GM18873 (cell line): Measurements from ENCODE around the gene ATCAY.
"Not testable (repeated sequence)": the region's sequence is repeated elsewhere in the genome, so short reads cannot be mapped to it uniquely, and the experiment has no call there.

ENCODE experiments used
- ATAC-seq: cut with Tn5 transposase; IDR thresholded peaks from one replicate; pipeline ENCODE4 v1.9.1; 2021; ENCODE audit warnings: mild to moderate bottlenecking, moderate library complexity, moderate number of reproducible peaks; ENCODE audit not compliant: unreplicated experiment, low FRiP score

ATCAY gene

DNA sequence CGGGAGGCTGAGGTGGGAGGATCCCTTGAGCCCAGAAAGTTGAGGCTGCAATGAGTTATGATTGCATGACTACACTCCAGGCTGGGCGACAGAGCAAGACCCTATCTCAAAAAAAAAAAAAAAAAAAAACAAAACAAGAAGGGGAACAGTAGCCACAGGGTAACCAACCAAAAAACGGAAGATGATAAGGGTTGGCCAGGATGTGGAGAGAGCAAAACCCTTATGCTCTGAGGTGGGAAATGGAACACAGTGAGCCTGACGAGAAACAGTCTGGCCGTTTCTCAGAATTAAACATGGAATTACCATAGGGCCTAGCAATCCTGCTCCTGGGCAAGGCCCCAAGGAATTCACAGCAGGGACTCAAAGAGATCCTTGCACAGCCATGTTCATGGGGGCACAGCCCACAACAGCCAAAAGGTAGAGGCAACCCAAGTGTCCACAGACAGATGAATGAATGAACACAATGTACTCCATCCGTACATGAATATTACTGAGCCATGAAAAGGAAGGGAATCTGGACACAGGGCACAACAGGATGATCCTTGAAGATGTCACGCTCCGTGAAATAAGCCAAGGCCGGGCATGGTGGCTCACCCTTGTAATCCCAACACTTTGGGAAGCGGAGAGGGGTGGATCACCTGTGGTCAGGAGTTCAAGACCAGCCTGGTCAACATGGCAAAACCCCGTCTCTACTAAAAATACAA lies 63.7 kb downstream of the ATCAY start:
- ATAC-seq: no peak

DNA sequence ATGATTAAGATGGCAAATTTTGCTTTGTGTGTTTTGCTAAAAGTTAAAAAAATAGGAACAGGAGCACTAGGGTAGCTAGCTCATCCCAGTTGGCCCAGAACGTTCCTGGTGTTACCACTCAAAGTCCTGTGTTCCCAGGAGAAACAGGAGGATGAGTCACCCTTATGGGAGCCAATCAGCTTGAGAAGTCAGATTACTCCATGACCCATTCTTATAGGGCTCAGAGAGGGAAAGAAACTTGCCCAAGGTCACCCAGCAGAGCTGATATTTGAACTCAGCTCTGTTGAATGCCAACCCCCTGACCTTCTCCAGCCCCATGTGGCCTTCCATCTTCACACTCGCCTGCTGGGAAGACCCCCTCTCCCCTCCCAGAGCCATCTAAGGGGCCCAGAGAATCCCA lies 65.4 kb downstream of the ATCAY start:
- ATAC-seq: no peak

DNA sequence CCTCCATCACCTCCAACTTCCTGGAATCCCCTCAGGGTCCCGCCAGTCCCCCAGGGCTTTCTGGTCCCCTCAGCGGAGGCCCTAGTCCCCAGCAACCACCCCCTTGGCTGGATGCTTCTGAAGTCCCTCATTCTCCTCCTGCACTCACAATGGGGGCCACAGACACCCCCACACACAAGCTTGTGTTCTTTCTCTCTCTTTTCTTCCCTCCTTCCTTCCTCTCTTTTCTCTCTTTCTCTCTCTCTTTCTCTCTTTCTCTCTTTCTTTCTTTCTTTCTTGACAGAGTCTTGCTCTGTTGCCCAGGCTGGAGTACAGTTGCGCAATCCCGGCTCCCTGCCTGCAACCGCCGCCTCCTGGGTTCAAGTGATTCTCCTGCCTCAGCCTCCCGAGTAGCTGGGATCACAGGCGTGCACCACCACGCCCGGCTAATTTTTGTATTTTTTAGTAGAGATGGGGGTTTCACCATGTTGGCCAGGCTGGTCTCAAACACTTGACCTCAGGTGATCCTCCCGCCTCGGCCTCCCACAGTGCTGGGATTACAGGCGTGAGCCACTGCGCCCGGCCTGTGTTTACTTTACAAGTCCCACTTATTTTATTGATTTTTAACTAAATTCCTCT lies 66.9 kb downstream of the ATCAY start:
- not testable (repeated sequence) for ATAC-seq

DNA sequence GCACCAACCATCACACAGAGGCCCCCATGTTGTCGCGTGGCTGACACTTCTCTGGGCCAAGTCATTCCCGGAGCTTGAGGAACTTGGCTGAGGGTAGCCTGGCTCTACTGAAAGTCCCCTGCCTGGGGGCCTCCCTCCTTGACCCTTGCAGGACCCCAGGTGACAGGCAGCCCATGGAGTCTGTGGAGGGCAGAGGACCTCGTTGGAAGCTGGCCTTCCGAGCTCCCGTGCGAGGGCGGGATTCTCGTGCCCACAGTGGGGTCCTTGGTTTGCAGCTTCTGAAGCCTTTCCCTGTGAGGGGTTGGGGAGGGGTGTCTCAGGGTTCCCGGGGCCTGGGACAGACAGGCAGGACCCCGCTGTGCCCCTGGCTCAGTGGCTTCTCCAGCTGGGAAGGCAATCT lies 68.8 kb downstream of the ATCAY start:
- ATAC-seq: no peak

DNA sequence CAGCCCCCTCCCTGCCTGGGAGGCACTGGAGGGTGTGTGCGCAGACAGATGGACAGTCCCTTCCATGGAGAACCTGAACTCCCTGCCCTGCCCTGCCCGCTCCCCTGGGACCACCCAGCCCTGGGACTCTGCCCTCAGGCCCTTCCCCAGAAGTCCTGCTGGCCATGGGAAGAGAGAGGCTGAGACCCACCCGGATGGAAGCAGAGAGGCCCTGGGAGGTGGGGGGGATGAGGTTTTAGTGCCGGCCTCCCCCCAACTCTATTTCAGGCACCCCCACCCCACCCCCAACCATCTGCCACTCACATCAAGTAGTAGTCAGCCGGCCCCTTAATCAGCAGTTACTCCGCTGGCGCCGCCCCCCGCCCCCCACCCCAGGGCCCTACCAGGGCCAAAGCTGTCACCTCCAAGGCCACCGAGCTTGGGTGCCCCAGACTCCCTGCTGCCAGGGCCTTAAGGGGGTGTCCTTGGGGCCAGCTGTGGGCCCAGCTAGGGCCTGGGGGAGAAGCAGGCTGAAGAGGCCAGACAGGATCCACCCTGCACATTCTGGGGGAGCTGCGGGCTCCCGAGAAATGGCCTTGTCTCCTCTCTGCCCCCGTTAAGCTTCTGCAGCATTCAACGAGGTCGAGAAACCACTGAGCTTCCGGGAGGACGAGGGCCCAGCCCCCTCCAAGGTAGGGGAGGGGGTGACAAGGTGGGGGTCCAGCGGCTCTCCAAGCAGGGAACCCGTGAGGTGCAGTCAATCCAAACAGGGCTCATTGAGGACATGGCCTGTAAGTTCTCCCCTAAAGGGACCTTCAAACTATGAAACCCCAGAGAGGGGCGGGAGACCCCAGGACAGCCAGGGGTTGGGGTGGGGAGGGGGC lies 69.7 kb downstream of the ATCAY start:
- no peak for ATAC-seq

DNA sequence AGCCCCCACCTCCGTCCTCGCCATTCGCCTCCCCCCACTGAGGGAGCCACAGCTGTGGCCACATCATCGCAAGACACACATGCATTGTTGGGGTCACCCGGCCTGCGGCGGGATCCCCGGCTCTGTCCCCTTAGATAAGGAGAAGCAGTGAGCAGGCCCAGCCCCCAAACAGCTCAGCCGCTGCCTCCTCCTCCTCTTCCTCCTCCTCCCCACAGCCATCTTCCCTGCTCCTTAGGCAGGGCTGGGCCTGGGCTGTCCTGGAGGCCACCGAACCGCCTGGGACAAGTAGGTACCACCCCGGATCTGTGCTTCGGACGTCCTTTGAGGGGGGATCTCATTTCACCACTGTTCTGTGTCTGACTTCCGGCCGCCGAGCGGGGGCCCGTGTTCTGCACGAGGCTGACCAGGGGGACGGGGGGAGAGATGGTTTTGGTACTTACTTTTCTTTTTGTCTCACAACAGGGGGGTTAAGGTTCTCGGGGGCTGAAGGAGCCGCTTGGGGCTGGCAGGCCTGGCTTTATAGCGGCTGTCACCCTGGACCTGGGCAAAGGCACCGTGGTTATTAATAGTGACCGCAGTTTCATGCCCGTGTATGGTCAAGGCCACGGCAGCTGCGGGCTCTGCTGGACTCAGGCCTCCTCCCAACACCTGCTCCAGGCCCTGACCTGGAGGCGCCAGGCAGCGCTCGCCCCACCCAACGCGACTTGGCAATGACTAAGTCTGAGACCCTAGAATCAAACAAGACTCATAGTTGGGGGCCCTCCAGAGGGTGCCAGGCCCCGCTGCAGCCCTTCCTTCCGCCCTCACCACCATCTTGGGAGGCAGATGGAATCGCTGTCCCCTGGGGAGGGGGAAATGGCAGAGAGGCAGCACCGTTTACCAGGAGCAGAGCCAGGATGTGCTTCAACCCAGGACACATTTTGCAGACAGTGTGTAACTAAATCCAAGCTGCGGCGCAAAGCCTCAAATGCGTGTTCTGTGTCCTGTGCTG lies 70.7 kb downstream of the ATCAY start:
- ATAC-seq: no peak

DNA sequence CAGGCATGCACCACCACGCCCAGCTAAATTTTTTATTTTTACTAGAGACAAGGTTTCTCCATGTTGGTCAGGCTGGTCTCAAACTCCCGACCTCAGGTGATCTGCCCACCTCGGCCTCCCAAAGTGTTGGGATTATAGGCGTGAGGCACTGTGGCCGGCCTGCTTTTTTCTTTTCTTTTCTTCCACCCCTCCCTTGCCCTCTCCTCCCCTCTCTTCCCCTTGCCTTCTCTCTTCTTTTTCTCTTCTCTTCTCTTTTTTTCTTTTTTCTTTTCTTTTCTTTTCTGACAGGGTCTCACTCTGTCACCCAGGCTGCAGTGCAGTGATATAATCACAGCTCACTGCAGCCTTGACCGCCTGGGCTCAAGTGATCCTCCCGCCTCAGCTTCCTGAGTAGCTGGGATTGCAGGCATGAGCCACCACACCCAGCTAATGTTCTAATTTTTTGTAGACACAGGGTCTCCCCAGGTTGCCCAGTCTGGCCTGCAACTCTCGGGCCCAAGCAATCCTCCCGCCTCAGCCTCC lies 72.3 kb downstream of the ATCAY start:
- ATAC-seq: not testable (repeated sequence)

DNA sequence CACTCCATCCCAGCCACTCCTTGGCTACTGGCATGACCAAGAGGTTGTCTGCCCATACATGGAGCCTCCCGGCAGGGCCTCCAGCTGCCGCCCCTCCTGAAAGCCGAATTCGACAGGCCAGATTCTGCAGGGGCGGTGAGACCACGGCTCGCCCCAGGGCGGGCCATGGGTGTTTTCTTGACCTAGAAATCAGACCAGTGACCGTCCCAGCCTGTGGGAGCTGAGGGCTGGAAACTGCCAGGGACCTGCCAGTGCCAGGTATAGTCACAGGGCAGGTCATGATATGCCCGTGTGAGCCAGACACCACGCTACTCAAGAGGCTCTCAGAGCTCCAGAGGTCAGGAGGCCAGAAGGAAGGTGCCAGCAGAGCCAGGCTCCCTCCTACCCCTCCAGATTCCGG lies 73.6 kb downstream of the ATCAY start:
- ATAC-seq: no peak

DNA sequence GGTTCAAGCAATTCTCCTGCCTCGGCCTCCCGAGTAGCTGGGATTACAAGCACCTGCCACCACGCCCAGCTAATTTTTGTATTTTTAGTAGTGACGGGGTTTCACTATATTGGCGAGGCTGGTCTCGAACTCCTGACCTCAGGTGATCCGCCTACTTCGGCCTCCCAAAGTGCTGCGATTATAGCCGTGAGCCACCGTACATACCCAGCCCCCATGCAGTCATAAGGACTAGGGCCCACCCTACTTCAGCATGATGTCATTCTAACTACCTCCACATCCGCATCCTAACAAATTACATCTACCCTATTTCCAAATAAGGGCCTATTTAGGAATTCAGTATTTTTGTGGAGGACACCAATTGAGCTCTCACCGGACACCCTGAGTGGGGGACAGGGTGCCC lies 74.8 kb downstream of the ATCAY start:
- not testable (repeated sequence) for ATAC-seq

DNA sequence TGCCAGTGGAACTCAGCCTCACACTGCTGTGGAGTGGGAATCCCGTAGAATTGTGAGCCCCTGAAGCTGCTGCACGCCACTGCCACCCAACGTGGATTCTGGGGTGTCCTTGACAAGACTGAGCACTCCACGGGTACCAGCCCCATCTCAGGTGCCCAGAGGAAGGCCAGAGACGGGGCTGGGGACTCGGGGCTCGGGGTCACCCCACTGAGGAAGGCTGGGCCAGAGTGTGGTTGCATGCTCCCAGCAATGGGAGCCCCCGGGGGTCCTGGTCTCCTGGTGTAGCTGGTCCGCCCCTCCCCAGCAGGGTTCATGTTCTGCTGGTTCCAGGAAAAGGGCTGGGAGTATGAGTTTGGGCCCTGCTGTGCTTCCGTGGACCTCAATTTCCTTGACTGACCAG lies 75.2 kb downstream of the ATCAY start:
- no peak for ATAC-seq

DNA sequence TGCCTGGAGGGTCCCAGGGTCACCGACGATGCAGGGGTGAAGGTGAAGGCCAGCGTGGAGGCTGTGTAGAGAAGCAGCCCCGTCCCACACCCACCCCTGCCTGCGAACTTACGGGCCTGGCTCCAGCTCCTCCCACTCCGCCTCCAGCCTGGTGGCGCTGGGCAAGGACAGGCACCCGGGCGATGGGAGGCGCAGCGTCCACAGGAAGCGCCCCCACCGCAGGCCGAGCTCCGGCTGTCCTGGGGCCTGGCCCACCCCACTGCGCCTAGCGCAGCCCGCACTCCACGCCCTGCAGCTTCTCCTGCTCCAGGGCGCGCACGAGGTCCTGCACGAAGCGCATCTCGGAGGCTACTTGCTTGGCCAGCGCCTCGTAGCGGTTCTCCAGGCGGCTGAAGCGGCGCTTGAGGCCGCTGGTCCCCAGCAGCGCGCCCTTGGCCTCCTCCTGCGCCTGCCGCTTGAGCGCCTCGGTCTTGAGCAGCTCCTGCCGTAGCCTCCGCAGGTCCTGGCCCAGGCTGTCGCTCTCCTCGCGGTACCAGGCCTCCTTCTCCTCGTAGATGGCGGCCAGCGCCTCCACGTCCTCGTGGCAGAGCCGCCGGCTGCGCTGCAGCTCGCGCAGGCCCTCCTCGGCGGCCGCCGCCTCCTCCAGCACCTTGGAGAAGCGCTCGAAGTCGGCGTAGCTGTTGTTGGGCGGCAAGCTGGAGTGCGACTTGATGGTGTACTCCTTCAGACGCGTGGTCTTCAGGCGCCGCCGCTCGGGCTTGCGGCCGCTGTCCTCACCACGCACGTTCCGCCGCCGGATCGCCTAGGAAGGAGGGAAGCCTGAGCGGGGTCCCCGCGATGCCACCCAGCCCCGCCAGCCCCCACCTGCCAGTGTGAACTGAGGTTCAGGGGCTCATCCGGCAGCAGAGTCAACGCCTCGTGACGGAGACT lies 78.6 kb downstream of the ATCAY start:
- no peak for ATAC-seq

DNA sequence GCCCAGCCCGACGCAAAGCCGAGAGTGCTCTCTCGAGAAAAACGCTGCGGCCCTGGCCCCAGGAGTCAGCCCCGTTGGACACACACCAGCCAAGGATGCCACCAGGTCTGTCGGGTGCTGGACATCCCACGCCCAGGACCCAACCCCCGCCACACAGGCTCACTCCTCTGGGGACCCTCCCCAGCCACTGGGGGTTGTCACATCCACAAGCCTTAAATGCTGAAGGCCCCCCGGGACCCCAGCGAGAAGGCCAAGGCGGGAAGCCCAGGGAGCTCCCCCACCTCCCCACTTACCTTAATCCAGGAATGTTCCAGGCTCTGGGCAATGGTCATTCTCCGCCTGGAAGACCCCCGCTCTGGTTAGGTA lies 79.3 kb downstream of the ATCAY start:
- no peak for ATAC-seq

DNA sequence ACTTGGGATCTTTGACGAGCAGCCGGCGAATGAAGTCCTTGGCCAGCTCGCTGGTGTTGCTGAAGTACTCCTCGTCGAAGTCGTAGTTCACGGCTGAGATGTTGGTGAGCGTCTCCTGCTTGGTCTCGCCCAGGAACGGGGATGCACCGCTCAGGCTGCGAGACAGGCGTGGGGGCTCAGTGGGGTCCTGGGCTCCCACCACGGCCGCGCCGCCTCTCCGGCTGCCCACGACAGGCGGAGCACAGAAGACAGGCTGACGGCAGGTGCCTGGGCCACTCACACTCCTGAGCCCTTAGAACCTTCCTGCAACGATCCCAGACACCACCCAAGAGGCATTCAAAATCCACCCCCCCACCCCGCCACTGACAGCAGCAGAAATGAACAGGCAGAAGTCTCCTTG lies 80.5 kb downstream of the ATCAY start:
- ATAC-seq: no peak

DNA sequence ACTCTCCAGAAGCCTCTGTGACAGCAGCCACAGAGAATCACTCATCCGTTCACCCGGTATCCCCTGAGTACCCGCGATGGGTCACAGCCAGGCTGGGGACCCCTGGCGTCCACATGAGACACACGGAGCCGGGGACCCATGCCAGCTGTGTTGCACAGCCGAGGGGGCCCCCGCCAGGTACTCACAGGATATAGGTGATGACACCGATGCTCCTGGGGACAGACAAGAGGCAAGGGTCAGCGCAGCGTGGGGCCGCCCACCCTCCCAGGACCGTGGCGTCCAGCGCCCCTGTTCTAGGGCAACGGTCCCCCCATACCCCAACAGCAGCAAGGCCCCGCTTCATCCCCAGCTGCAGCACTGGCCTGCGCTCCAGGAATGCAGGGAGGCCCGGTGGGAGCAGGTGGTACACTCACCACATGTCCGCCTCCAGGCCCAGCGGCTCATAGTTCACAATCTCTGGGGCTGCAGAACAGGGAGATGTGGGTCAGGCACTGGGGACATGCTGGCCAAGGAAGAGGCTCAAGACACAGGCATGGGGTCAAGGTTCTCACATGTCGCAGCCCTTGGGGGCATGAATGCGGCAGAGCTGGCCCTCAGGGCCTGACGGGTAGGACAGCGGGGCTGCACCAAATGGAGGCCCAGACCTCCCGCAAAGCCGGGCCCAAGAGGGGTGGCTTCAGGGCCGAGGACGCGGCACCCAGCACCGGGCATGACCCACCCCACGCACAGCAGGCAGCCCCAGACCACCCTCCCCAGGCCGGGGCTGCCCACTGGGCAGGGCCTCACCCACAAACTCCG lies 83.2 kb downstream of the ATCAY start:
- ATAC-seq: no peak

DNA sequence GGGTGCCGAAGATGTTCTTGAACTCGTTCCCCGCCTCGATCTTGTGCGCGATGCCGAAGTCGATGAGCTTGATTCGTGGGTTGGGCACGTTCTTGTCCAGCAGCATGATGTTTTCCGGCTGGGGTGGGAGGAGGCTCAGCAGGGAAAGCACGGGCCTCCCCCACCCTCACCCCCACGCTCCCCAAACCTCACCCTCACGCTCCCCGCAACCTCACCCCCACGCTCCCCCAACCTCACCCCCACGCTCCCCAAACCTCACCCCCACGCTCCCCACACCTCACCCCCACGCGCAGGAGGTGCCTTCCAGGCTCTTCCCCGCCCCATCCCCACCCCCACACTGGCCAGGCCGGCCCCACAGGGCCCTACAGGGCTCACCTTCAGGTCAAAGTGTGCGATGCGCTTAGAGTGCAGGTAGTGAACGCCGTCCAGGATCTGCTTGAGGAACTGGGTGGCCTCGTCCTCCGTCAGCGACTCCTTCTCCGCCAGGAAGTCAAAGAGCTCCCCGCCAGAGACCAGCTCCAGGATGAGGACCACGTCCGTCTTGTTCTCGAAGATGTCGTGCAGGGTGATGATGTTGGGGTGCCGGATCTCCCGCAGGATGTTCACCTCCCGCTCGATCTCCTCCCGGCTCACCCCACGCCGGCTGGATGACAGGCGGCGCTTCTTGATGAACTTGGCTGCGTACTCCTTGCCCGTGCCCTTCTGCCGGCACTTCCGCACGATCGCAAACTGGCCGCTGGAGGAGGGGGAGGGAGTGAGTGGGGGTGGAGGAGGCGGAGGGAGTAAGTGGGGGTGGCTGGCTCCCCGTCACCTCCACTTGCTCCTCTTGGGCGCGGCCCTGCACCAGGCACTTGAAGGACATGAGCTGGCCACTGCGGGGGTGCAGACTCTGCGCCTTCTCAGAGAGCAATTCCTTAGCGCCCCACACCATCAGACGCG lies 84.0 kb downstream of the ATCAY start:
- no peak for ATAC-seq

DNA sequence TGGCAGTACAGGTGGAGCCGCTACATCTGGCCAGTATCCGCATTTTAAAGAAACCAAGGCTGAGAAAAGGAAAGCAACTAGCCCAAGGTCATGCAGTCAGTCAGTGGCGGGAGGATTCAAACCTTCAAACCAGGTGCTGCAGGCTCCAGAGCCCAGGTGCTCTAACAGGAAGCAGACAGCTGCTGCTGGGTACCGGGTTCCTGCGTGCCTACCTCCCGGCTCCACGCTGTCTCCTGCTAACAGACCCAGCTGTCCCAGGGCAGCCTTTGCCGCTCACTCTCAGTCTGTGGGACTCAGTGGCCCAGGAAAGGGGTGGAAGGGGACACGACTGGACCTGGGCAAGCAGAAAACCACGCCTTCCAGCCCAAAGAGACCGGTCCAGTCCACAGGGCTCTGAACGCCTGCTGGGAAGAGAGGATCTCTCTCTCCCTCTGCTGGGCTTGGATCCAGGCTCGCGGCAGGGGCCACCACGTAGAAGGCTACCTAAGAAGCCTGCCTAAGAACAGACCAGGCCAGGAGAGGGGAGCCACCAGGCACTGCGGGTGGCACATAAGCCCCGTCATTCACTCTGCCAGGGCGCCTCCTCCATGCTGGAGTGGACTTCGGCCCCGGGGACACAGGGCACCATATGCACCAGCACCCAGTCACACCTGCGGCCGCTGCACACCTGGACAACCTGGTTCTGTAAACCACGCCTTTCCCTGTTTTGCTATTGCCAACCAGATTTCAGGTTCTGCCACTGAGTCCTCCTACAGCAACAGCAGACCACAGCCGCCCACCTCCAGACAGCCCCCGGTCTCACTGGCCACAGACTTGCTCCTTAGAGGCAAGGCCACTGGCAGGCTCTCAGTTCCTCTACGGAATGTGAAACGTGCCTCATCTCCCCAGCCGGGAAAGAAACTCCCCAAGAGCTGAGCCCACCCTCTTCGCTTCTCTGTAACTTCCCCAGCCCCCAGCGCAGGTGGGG lies 85.8 kb downstream of the ATCAY start:
- no peak for ATAC-seq
